Activated CD4-positive, alpha-beta memory T cell treated with anti-CD3 and anti-CD28 coated beads for 36 hours (primary cell): ENCODE data around the gene GNB1L. TPM values are rescaled to one million over a fixed set of nuclear protein-coding genes. Genes with fewer than 3 reads are reported as not detected.

Experiments
- total RNA-seq, 2 experiments: library from RNA; stranded (reverse); gene quantifications; one replicate each; pipeline ENCODE4 v1.2.3, GENCODE V29; 2021

Gene GNB1L
- total RNA-seq, 2 experiments from 2014 or later, result 11.3 to 12.3 TPM

Other genes starting within 250 kb of the GNB1L start
- under 1 TPM; 0.41 to 0.43 TPM for gene SEPTIN5, start 140.4 kb downstream of the GNB1L start, total RNA-seq
- gene GP1BB, start 131.3 kb downstream of the GNB1L start, total RNA-seq, result not detected
- not detected for gene TBX1, start 94.1 kb downstream of the GNB1L start, total RNA-seq
- gene RTL10, start within 50 bp of the GNB1L start, total RNA-seq, result 10 to 100 TPM; 11.5 to 13.5 TPM
- gene COMT, start 86.9 kb upstream of the GNB1L start, total RNA-seq, result 10 to 100 TPM; 61.7 to 66.1 TPM
- gene TXNRD2, start 86.9 kb upstream of the GNB1L start, total RNA-seq, result 10 to 100 TPM; 23.3 to 23.4 TPM
- gene ARVCF, start 161.9 kb upstream of the GNB1L start, total RNA-seq, result 1 to 10 TPM; 1.5 to 2.4 TPM
- 10 to 100 TPM; 20.7 to 23.6 TPM for gene TANGO2, start 166.2 kb upstream of the GNB1L start, total RNA-seq
- gene DGCR8, start 225.4 kb upstream of the GNB1L start, total RNA-seq, result 10 to 100 TPM; 33.4 to 34.3 TPM